Mesendoderm (in vitro differentiated cells): Measurements from ENCODE around the gene FANK1.

ENCODE experiments used
- DNase-seq: peaks from one replicate; pipeline ENCODE4 v3.0.0; 2013
- H2AK5ac ChIP-seq: 2 replicates; pipeline ENCODE4 v1.6.1; 2013; ENCODE audit warnings: low read length, inconsistent platforms
- H2BK120ac ChIP-seq: 2 replicates; pipeline ENCODE4 v1.6.1; 2013; ENCODE audit warnings: low read depth, mild to moderate bottlenecking, low read length, moderate library complexity, mixed read lengths
- H2BK15ac ChIP-seq: replicated peaks from 2 replicates; pipeline ENCODE4 v1.6.1; 2013; ENCODE audit warnings: low read depth, mild to moderate bottlenecking, moderate library complexity
- H2BK5ac ChIP-seq: 2 replicates; pipeline ENCODE4 v1.6.1; 2013; ENCODE audit warnings: low read length, inconsistent platforms
- H3K18ac ChIP-seq: 2 replicates; pipeline ENCODE4 v1.6.1; 2013; ENCODE audit warnings: mild to moderate bottlenecking, low read length, mixed read lengths
- H3K23ac ChIP-seq: one replicate; pipeline ENCODE4 v1.6.1; 2013; ENCODE audit warnings: low read length
- H3K27ac ChIP-seq: 2 replicates; pipeline ENCODE4 v1.5.1; 2013; ENCODE audit warnings: low read depth, mild to moderate bottlenecking, inconsistent platforms, low read length, moderate library complexity
- H3K27me3 ChIP-seq: 2 replicates; pipeline ENCODE4 v1.6.1; 2013; ENCODE audit warnings: low read length, control low read depth, mild to moderate bottlenecking, inconsistent platforms; ENCODE audit not compliant: insufficient read depth, poor library complexity
- H3K36me3 ChIP-seq: 2 replicates; pipeline ENCODE4 v1.6.1; 2013; ENCODE audit warnings: low read length, inconsistent platforms; ENCODE audit not compliant: control insufficient read depth, insufficient read depth
- H3K4ac ChIP-seq: one replicate; pipeline ENCODE4 v1.6.1; 2013; ENCODE audit warnings: low read depth, mild to moderate bottlenecking, low read length, moderate library complexity
- H3K4me1 ChIP-seq: 2 replicates; pipeline ENCODE4 v1.6.1; 2013; ENCODE audit warnings: low read depth, low read length, inconsistent platforms; ENCODE audit not compliant: control insufficient read depth
- H3K4me2 ChIP-seq: 2 replicates; pipeline ENCODE4 v1.6.1; 2013; ENCODE audit warnings: low read length
- H3K4me3 ChIP-seq: 2 replicates; pipeline ENCODE4 v1.5.1; 2013; ENCODE audit warnings: mild to moderate bottlenecking, low read length
- H3K56ac ChIP-seq: one replicate; pipeline ENCODE4 v1.6.1; 2013; ENCODE audit warnings: low read length
- H3K79me1 ChIP-seq: 2 replicates; pipeline ENCODE4 v1.6.1; 2013; ENCODE audit warnings: low read length, inconsistent platforms
- H3K79me2 ChIP-seq: 2 replicates; pipeline ENCODE4 v1.6.1; 2013; ENCODE audit warnings: mild to moderate bottlenecking, low read length; ENCODE audit not compliant: control insufficient read depth, insufficient read depth
- H3K9ac ChIP-seq: 2 replicates; pipeline ENCODE4 v1.6.1; 2013; ENCODE audit warnings: low read length, inconsistent platforms
- H4K5ac ChIP-seq: one replicate; pipeline ENCODE4 v1.6.1; 2013; ENCODE audit warnings: low read length
- H4K8ac ChIP-seq: one replicate; pipeline ENCODE4 v1.6.1; 2013; ENCODE audit warnings: low read depth, mild to moderate bottlenecking, control low read depth, low read length, moderate library complexity
- WGBS: extraction: QIAGEN DNeasy Blood & Tissue Kit; methylation state at CpG from one replicate; pipeline ENCODE4 v1.1.7; 2013; ENCODE audit warnings: low lambda C conversion rate, missing lambda C conversion rate; ENCODE audit not compliant: insufficient coverage; ENCODE audit errors: extremely low coverage; 5-methylcytosine and 5-hydroxymethylcytosine counted together

Gene FANK1

GRCh38 chr10:126041117-126041516, 144.8 kb downstream of the FANK1 start:
- no CpG with 5 or more reads among the region's 4 CpGs for WGBS
- no peak overlapping the region for H3K4me3 ChIP-seq
- no peak overlapping the region for H2BK15ac ChIP-seq
- H3K18ac ChIP-seq, result no peak overlapping the region
- H3K56ac ChIP-seq, result no peak overlapping the region
- no peak overlapping the region for H2AK5ac ChIP-seq
- no peak overlapping the region for H3K4ac ChIP-seq
- no peak overlapping the region for H4K5ac ChIP-seq
- no peaks in the 10 kb centered on the region for H3K36me3 ChIP-seq
- H3K9ac ChIP-seq, result no peak overlapping the region
- H3K79me1 ChIP-seq, result no peaks in the 10 kb centered on the region
- no peak for DNase-seq
- no peak overlapping the region for H2BK120ac ChIP-seq
- H3K4me2 ChIP-seq, result no peak overlapping the region
- no peak overlapping the region for H4K8ac ChIP-seq
- H3K4me1 ChIP-seq, result peaks cover 5% of the 10 kb centered on the region
- H3K23ac ChIP-seq, result no peak overlapping the region
- no peaks in the 10 kb centered on the region for H3K79me2 ChIP-seq
- H2BK5ac ChIP-seq, result no peak overlapping the region
- H3K27me3 ChIP-seq, result no peaks in the 10 kb centered on the region
- H3K27ac ChIP-seq, result no peak overlapping the region

- Histone ChIP-seq H3K4me2 (no peak overlapping the region), H2BK120ac (no peak overlapping the region)
Observed at GRCh38 chr10:126041804-126042231, 145.5 kb downstream of the FANK1 start.

GRCh38 chr10:126042354-126042753, 146.0 kb downstream of the FANK1 start:
- Histone ChIP-seq H4K8ac (no peak overlapping the region), H3K4me3 (no peak overlapping the region), H3K23ac (peak overlapping the region; percentile 15), H3K27me3 (no peaks in the 10 kb centered on the region), H3K4me1 (peaks cover 5% of the 10 kb centered on the region), H3K4ac (no peak overlapping the region), H3K18ac (no peak overlapping the region), H3K36me3 (no peaks in the 10 kb centered on the region), H2BK120ac (no peak overlapping the region), H3K56ac (no peak overlapping the region), H3K27ac (no peak overlapping the region), H2BK5ac (no peak overlapping the region), H3K79me2 (no peaks in the 10 kb centered on the region), H2AK5ac (no peak overlapping the region), H3K79me1 (no peaks in the 10 kb centered on the region), H2BK15ac (no peak overlapping the region), H4K5ac (no peak overlapping the region), H3K4me2 (no peak overlapping the region), H3K9ac (no peak overlapping the region)
- DNase-seq, result peak; percentile 84
- whole genome bisulfite sequencing, result no CpG with 5 or more reads among the region's 4 CpGs

More at GRCh38 chr10:126041804-126042231, 145.5 kb downstream of the FANK1 start:
- Histone ChIP-seq H3K4me1 (peaks cover 5% of the 10 kb centered on the region), H3K9ac (no peak overlapping the region), H3K27me3 (no peaks in the 10 kb centered on the region), H3K79me2 (no peaks in the 10 kb centered on the region), H2BK15ac (no peak overlapping the region), H2BK5ac (peak overlapping the region; percentile 33), H4K5ac (no peak overlapping the region), H3K4me3 (no peak overlapping the region), H3K23ac (peak overlapping the region; percentile 15), H3K36me3 (no peaks in the 10 kb centered on the region), H3K79me1 (no peaks in the 10 kb centered on the region), H3K18ac (no peak overlapping the region), H2AK5ac (no peak overlapping the region), H3K27ac (no peak overlapping the region), H4K8ac (no peak overlapping the region), H3K56ac (peak overlapping the region; percentile 64), H3K4ac (no peak overlapping the region)
- peak; percentile 98 for DNase-seq
- WGBS, result no CpG with 5 or more reads among the region's 12 CpGs

GRCh38 chr10:126042906-126043305, 146.5 kb downstream of the FANK1 start:
- H3K36me3 ChIP-seq, result no peaks in the 10 kb centered on the region
- H3K4me1 ChIP-seq, result peaks cover 5% of the 10 kb centered on the region
- H3K27ac ChIP-seq, result no peak overlapping the region
- H2BK120ac ChIP-seq, result no peak overlapping the region
- H3K4ac ChIP-seq, result no peak overlapping the region
- no peak overlapping the region for H3K23ac ChIP-seq
- H3K79me1 ChIP-seq, result no peaks in the 10 kb centered on the region
- H3K56ac ChIP-seq, result no peak overlapping the region
- no peak overlapping the region for H3K4me3 ChIP-seq
- H4K8ac ChIP-seq, result no peak overlapping the region
- H3K18ac ChIP-seq, result no peak overlapping the region
- no CpG with 5 or more reads among the region's 10 CpGs for WGBS
- no peak overlapping the region for H2BK15ac ChIP-seq
- no peak overlapping the region for H4K5ac ChIP-seq
- no peak overlapping the region for H2AK5ac ChIP-seq
- no peak overlapping the region for H3K9ac ChIP-seq
- no peak for DNase-seq
- no peaks in the 10 kb centered on the region for H3K79me2 ChIP-seq
- no peak overlapping the region for H2BK5ac ChIP-seq
- no peak overlapping the region for H3K4me2 ChIP-seq
- H3K27me3 ChIP-seq, result no peaks in the 10 kb centered on the region

- H2BK120ac ChIP-seq, result no peak overlapping the region
- H3K27me3 ChIP-seq, result no peaks in the 10 kb centered on the region
- no peak overlapping the region for H3K56ac ChIP-seq
- WGBS, result no CpG with 5 or more reads among the region's 10 CpGs
- no peaks in the 10 kb centered on the region for H3K79me1 ChIP-seq
- H3K18ac ChIP-seq, result no peak overlapping the region
- H4K5ac ChIP-seq, result no peak overlapping the region
- no peak overlapping the region for H2BK5ac ChIP-seq
- no peak overlapping the region for H3K4me3 ChIP-seq
- no peak overlapping the region for H3K4me2 ChIP-seq
- no peak overlapping the region for H3K23ac ChIP-seq
- peaks cover 5% of the 10 kb centered on the region for H3K4me1 ChIP-seq
- H3K27ac ChIP-seq, result no peak overlapping the region
- H3K79me2 ChIP-seq, result no peaks in the 10 kb centered on the region
- no peak overlapping the region for H2AK5ac ChIP-seq
- H3K36me3 ChIP-seq, result no peaks in the 10 kb centered on the region
- no peak for DNase-seq
- no peak overlapping the region for H3K9ac ChIP-seq
- no peak overlapping the region for H2BK15ac ChIP-seq
- H4K8ac ChIP-seq, result no peak overlapping the region
- H3K4ac ChIP-seq, result no peak overlapping the region
Observed at GRCh38 chr10:126043389-126043788, 147.0 kb downstream of the FANK1 start.

- H2BK120ac ChIP-seq, result no peak overlapping the region
- H3K4ac ChIP-seq, result no peak overlapping the region
- no peak overlapping the region for H3K18ac ChIP-seq
- no peaks in the 10 kb centered on the region for H3K27me3 ChIP-seq
- no peak overlapping the region for H3K4me2 ChIP-seq
- no peak overlapping the region for H2BK5ac ChIP-seq
- no peak overlapping the region for H4K8ac ChIP-seq
- H3K9ac ChIP-seq, result no peak overlapping the region
- no peak overlapping the region for H3K27ac ChIP-seq
- no peaks in the 10 kb centered on the region for H3K79me2 ChIP-seq
- no peak overlapping the region for H2AK5ac ChIP-seq
- H3K56ac ChIP-seq, result no peak overlapping the region
- H4K5ac ChIP-seq, result no peak overlapping the region
- H3K4me3 ChIP-seq, result no peak overlapping the region
- H3K36me3 ChIP-seq, result no peaks in the 10 kb centered on the region
- no peak overlapping the region for H3K23ac ChIP-seq
- no peak overlapping the region for H2BK15ac ChIP-seq
- no peak for DNase-seq
- H3K4me1 ChIP-seq, result peaks cover 5% of the 10 kb centered on the region
- H3K79me1 ChIP-seq, result no peaks in the 10 kb centered on the region
- no CpG with 5 or more reads among the region's 3 CpGs for WGBS
Observed at GRCh38 chr10:126045861-126046260, 149.5 kb downstream of the FANK1 start.
